HepG2 (cell line): Measurements from ENCODE around the gene RARA. TPM values are rescaled to one million over a fixed set of nuclear protein-coding genes. Genes with fewer than 3 reads are reported as not detected.

ENCODE experiments used
- ATF6 ChIP-seq: sonication (generic); formaldehyde crosslinking; conservative IDR thresholded peaks from 2 replicates; pipeline ENCODE4 v1.4.0; 2020; ENCODE audit warnings: missing genetic modification reagents
- ATF7-NPFF ChIP-seq: sonication (generic); formaldehyde crosslinking; IDR thresholded peaks from 2 replicates; pipeline ENCODE4 v1.8.1; 2023; ENCODE audit warnings: mild to moderate bottlenecking, low read depth, missing genetic modification reagents, moderate library complexity
- CREB3 ChIP-seq: sonication (generic); formaldehyde crosslinking; IDR thresholded peaks from 2 replicates; pipeline ENCODE4 v1.5.0; 2020; ENCODE audit warnings: missing genetic modification reagents
- FIP1L1 ChIP-seq: fragments of 200-400 bp; formaldehyde crosslinking; IDR thresholded peaks from 2 replicates; pipeline ENCODE4 v1.6.1; 2018; ENCODE audit warnings: low read depth, mild to moderate bottlenecking, low read length, moderate library complexity, borderline replicate concordance; ENCODE audit not compliant: insufficient read depth
- HDAC1 ChIP-seq: sonication (generic); formaldehyde crosslinking; IDR thresholded peaks from 2 replicates; pipeline ENCODE4 v1.5.1; 2020; ENCODE audit warnings: mild to moderate bottlenecking, missing genetic modification reagents
- HNF1A ChIP-seq, 2 experiments: sonication (generic) in 1 of 2; formaldehyde crosslinking in 1 of 2; IDR thresholded peaks; 2 replicates each; pipeline versions ENCODE4 v1.4.0 to v1.6.1; 2016 to 2020; ENCODE audit warnings: borderline replicate concordance in 1 of 2, low read depth in 1 of 2, mild to moderate bottlenecking in 1 of 2, missing genetic modification reagents in 1 of 2
- KAT8 ChIP-seq: IDR thresholded peaks from 2 replicates; pipeline ENCODE4 v1.6.1; 2016; ENCODE audit warnings: missing genetic modification reagents, missing compliant biosample characterization
- MEF2D ChIP-seq: sonication (generic); formaldehyde crosslinking; IDR thresholded peaks from 2 replicates; pipeline ENCODE4 v1.5.1; 2020; ENCODE audit warnings: mild to moderate bottlenecking, missing genetic modification reagents
- MEIS2 ChIP-seq: sonication (generic); formaldehyde crosslinking; IDR thresholded peaks from 2 replicates; pipeline ENCODE4 v1.9.0; 2021; ENCODE audit warnings: mild to moderate bottlenecking, missing genetic modification reagents
- NFKBIZ ChIP-seq: IDR thresholded peaks from 2 replicates; pipeline ENCODE4 v1.6.1; 2018; ENCODE audit warnings: missing genetic modification reagents, missing compliant biosample characterization
- NR2C2 ChIP-seq: sonication (generic); formaldehyde crosslinking; IDR thresholded peaks from 2 replicates; pipeline ENCODE4 v1.4.0; 2020; ENCODE audit warnings: missing genetic modification reagents, mild to moderate bottlenecking, moderate library complexity, borderline replicate concordance
- RBM22 ChIP-seq: fragments of 200-400 bp; formaldehyde crosslinking; optimal IDR thresholded peaks from 2 replicates; pipeline ENCODE3; 2017; ENCODE audit warnings: mild to moderate bottlenecking, low read length, moderate library complexity
- SMC3 ChIP-seq: IDR thresholded peaks from 2 replicates; pipeline ENCODE4 v1.6.1; 2011; ENCODE audit warnings: low read length, improper control_type of control experiment
- SP140L ChIP-seq: sonication (generic); formaldehyde crosslinking; IDR thresholded peaks from 2 replicates; pipeline ENCODE4 v1.4.0; 2020; ENCODE audit warnings: missing genetic modification reagents, borderline replicate concordance
- ZMYM3 ChIP-seq: sonication (generic); formaldehyde crosslinking; IDR thresholded peaks from 2 replicates; pipeline ENCODE4 v1.5.1; 2020; ENCODE audit warnings: mild to moderate bottlenecking, missing genetic modification reagents
- ZNF33B ChIP-seq: sonication (generic); formaldehyde crosslinking; IDR thresholded peaks from 2 replicates; pipeline ENCODE4 v1.5.1; 2020; ENCODE audit warnings: mild to moderate bottlenecking, missing genetic modification reagents
- ZNF382 ChIP-seq: sonication (generic); formaldehyde crosslinking; IDR thresholded peaks from 2 replicates; pipeline ENCODE4 v1.5.0; 2020; ENCODE audit warnings: missing genetic modification reagents, mild to moderate bottlenecking, borderline replicate concordance
- ZNF501 ChIP-seq: sonication (generic); formaldehyde crosslinking; IDR thresholded peaks from 2 replicates; pipeline ENCODE4 v1.5.1; 2020; ENCODE audit warnings: mild to moderate bottlenecking, moderate library complexity, missing genetic modification reagents
- ZNF557 ChIP-seq: sonication (generic); formaldehyde crosslinking; IDR thresholded peaks from 2 replicates; pipeline ENCODE4 v1.4.0; 2020; ENCODE audit warnings: missing genetic modification reagents
- ZNF564 ChIP-seq: sonication (generic); formaldehyde crosslinking; IDR thresholded peaks from 2 replicates; pipeline ENCODE4 v1.8.1; 2023; ENCODE audit warnings: mild to moderate bottlenecking, missing genetic modification reagents
- ZNF570 ChIP-seq: sonication (generic); formaldehyde crosslinking; IDR thresholded peaks from 2 replicates; pipeline ENCODE4 v1.4.0; 2020; ENCODE audit warnings: mild to moderate bottlenecking, missing genetic modification reagents, borderline replicate concordance
- ZNF644 ChIP-seq: IDR thresholded peaks from 2 replicates; pipeline ENCODE4 v1.6.1; 2016; ENCODE audit warnings: low read depth
- ZSCAN9 ChIP-seq: IDR thresholded peaks from 2 replicates; pipeline ENCODE4 v1.6.1; 2016; ENCODE audit warnings: borderline replicate concordance
- polyA plus RNA-seq, 8 experiments: library from polyadenylated mRNA; depleted of rRNA in 3 of 8; stranded (reverse) in 7 of 8; unstranded in 1 of 8; fragments of >200 nt; fragmentation: Illumina TruSeq in 4 of 8; extraction: Trizol in 4 of 8; gene quantifications; 2 replicates each; pipeline versions ENCODE4 v1.2.1 to v1.2.3, GENCODE V29; 2011 to 2016; ENCODE audit warnings: low read depth in 4 of 8, missing spikeins in 1 of 8, mixed read lengths in 1 of 8; ENCODE audit not compliant: insufficient read depth in 1 of 8
- total RNA-seq, 5 experiments: library from RNA; depleted of rRNA; stranded (reverse); fragments of >200 nt; fragmentation: Illumina TruSeq; extraction: Trizol; gene quantifications; 2 replicates each; pipeline ENCODE4 v1.2.3, GENCODE V29; 2016; ENCODE audit warnings: low read depth in 1 of 5

Gene RARA
- total and polyA plus RNA-seq, 2 of the 13 experiments (the other 11 are each of a cell fraction or from before 2014, with no cell fraction given) = 6.4 to 8.6 TPM

- TF ChIP-seq ZNF564 (CRISPR knock-in tag) = no peak
- TF ChIP-seq ZNF644 (CRISPR knock-in tag) = no peak
- 0 out of 2 replicates have a peak, but pooled peaks have one; percentile 76 for TF ChIP-seq ZNF33B (CRISPR knock-in tag)
- no peak; the same call in 1 of the 2 replicates for TF ChIP-seq ATF7-NPFF (CRISPR knock-in tag)
- no peak for TF ChIP-seq CREB3 (CRISPR knock-in tag)
- TF ChIP-seq MEIS2 = no peak
- TF ChIP-seq HDAC1 (CRISPR knock-in tag) = peak; percentile 36; the same call in 1 of the 2 replicates
- TF ChIP-seq FIP1L1 = no peak
- no peak for TF ChIP-seq SP140L (CRISPR knock-in tag)
- TF ChIP-seq KAT8 (CRISPR knock-in tag) = peak; percentile 66
- no peak; the same call in 1 of the 2 replicates for TF ChIP-seq ZMYM3
- no peak for TF ChIP-seq RBM22
- TF ChIP-seq ZNF570 (CRISPR knock-in tag) = no peak
- peak; percentile 69; the same call in 1 of the 2 replicates for TF ChIP-seq SMC3
- no peak for TF ChIP-seq MEF2D (CRISPR knock-in tag)
- TF ChIP-seq ZNF382 (CRISPR knock-in tag) = no peak
- peak; percentile 29; the same call in 1 of the 2 replicates for TF ChIP-seq NR2C2 (CRISPR knock-in tag)
- TF ChIP-seq ATF6 = no peak
- 0 out of 2 replicates have a peak, but pooled peaks have one; percentile 62 for TF ChIP-seq ZSCAN9 (CRISPR knock-in tag)
- peak; percentile 50; the same call in 1 of the 2 replicates for TF ChIP-seq ZNF501
- TF ChIP-seq NFKBIZ (CRISPR knock-in tag) = 0 out of 2 replicates have a peak, but pooled peaks have one; percentile 35
- no peak for TF ChIP-seq HNF1A (IDR thresholded peaks at IDR 0.05; ENCODE audit: low read depth)
- 0 out of 2 replicates have a peak, but pooled peaks have one; percentile 16 for TF ChIP-seq HNF1A (CRISPR knock-in tag; IDR thresholded peaks at IDR 0.05; ENCODE audit: borderline replicate concordance)
- no peak for TF ChIP-seq ZNF557 (CRISPR knock-in tag)
Observed at GRCh38 chr17:40355123-40355803, 46.3 kb downstream of the RARA start (continued).
